GM10847 (cell line): ENCODE results near the gene AMPH.

ENCODE experiments used
- POLR2A ChIP-seq: IDR thresholded peaks from 2 replicates; pipeline ENCODE4 v1.6.1; 2011; ENCODE audit not compliant: insufficient read length; ENCODE audit errors: extremely low read depth

AMPH gene

DNA sequence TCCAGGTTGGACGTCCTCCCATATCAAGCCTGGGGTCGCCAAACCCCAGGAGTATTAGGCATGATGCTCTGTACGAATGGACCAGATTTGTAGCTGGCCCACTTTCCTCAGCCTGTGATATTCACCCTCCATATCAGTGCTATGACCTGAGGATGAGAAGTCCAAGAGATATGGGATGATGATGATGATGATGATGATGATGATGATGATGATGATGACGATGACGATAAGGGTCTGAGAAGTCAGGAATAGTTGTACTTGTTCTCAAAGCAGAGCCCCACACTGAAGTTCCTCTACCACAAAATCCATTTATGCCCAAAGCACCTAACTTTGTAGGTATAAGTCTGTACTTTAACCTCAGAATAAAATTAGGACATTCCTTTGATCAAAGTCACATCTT lies 50.7 kb downstream of the AMPH start:
- TF ChIP-seq POLR2A = no peak

DNA sequence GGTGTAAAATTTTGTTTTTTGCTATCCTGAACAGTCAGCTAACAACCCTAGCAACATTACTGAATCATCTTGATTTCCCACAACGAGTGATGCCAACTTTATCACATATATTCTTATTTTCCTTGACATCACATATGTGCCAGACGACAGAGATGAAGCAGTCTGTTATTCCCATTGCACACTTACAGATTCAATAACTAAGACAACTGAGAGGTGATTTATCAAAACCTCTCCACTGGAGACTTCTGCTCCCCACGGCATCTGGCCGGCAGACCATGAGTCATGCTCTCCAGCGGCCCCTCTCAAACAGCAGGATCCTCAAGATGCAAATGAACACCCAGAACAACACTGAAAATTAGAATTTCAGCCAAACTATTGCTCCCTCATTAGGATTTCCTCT lies 57.1 kb downstream of the AMPH start:
- no peak for TF ChIP-seq POLR2A

GRCh38 chr7:38568497-38568896 lies 62.7 kb downstream of the AMPH start:
- TF ChIP-seq POLR2A = no peak

- no peak for TF ChIP-seq POLR2A
These were observed 65.9 kb downstream of the AMPH start for GRCh38 chr7:38565289-38565688.

DNA sequence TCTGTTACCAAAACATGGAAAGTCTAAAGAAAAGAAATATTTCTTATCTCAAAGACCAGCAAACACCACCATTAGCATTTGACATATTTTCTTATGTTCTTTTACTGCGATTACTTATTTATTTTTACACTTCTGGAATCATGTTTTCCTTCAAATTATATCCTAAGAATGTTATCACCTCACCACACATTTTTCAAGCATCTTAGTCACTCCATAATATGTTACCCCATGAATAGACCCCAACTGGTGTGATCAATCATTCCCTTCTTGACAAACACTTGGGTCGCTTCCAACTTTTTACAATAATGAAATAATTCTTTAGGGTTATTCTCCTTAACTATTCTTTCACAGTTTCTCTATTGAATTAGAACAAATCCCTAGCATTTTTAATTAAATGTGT lies 67.4 kb downstream of the AMPH start:
- no peak for TF ChIP-seq POLR2A

DNA sequence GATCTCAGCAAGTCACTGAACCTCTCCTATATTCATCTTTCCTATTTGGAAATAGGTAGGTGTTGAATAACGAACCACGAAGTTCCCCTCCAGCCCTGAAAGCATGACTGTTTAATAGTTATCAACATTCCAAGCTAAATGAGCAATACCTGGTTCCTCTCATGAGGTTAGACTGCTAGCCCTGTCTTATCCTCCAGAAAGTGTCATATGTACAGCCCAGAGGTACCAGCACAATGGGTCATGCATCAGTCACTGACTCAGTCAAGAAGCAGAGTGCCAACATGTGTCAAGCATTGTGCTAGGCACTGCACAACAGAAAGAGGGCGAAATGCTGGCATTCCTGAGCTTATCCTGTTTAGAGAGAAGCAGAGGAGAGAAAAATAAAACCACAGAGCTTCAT lies 70.0 kb downstream of the AMPH start:
- TF ChIP-seq POLR2A = no peak

DNA sequence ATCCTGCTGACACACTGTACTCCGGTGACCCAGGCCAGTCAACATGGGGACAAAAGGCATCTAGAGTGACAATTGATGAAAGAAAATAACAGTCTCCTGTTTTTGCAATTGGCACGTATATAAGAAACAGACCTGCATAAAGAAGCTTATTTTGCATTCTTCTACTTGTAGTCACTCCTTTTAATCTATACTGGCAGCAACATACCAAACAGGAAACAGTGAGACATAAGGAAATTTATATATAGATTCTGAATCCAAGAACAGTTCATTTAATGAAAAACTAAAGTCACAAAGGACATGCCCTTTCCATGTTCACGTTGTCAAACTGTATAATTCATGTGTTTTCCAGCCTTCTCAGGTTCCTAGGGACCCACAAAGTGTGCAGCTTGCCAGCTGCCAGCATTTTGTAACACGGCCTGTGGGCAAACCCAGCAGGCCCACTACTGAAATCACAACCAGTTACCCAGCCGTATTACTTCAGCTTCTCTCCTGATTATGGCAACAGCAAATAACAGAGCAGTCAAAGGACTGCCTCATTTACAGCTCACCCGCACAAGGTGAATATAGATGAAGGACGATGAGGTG lies 72.3 kb downstream of the AMPH start:
- no peak for TF ChIP-seq POLR2A

DNA sequence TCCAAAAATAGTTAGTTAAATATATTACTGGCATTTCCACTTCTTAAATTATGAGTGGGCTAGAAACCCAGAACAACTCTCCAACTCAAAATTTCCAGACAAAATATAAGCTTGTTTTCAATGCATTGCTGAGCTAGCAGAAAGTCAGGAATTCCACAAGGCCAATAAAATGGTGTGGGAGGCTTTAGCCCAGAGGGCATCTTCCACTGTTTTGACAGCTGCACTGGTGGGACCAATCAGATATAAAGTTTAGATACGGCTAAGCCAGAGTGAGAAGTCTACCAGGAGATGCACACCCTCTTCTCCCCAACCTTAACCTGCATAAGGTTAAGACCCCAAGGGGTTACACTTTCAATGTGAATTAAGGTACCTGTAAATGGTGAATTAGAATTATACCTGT lies 76.6 kb downstream of the AMPH start:
- TF ChIP-seq POLR2A = no peak

- no peak for TF ChIP-seq POLR2A
These were observed 80.3 kb downstream of the AMPH start for GRCh38 chr7:38550836-38551235.

- TF ChIP-seq POLR2A = no peak
These were observed 82.6 kb downstream of the AMPH start for GRCh38 chr7:38548605-38549004.

GRCh38 chr7:38546763-38547162 lies 84.4 kb downstream of the AMPH start:
- no peak for TF ChIP-seq POLR2A

- no peak for TF ChIP-seq POLR2A
These were observed 85.2 kb downstream of the AMPH start for GRCh38 chr7:38545977-38546376.

DNA sequence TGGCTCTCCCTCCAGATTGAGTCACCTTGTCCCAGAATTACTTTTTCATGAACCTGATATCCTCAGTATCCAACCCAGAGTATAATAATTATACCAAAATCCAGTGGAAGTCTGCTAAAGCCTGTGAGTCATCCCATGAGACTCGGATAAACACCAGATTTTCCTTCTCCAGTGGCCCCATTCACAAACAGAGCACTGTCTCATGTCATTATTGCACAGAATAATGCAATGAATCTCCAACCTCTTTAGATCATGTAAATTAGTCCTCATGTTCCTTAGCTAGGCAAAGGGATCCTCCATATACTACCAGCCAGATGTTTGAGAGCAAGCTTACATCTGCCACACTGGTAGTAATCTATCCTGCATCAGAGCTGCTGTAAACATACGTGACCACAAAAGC lies 89.0 kb downstream of the AMPH start:
- no peak for TF ChIP-seq POLR2A

GRCh38 chr7:38541440-38541839 lies 89.7 kb downstream of the AMPH start:
- no peak for TF ChIP-seq POLR2A

- no peak for TF ChIP-seq POLR2A
These were observed 91.6 kb downstream of the AMPH start for GRCh38 chr7:38539477-38540081.

GRCh38 chr7:38535073-38535472 lies 96.1 kb downstream of the AMPH start:
- TF ChIP-seq POLR2A = no peak

GRCh38 chr7:38525857-38526256 lies 105.3 kb downstream of the AMPH start:
- no peak for TF ChIP-seq POLR2A
